Glomerular visceral epithelial cell (primary cell): Measurements from ENCODE around the gene ATF6.

Source experiments
- DNase-seq: peaks from one replicate; pipeline ENCODE4 v3.0.0-alpha.2; 2016; ENCODE audit errors: extremely low spot score

Gene ATF6

GRCh38 chr1:161887730-161888287 lies 121.7 kb downstream of the ATF6 start:
- no peak for DNase-seq

GRCh38 chr1:161890574-161890973 lies 124.5 kb downstream of the ATF6 start:
- DNase-seq, result no peak

GRCh38 chr1:161899091-161899490 lies 133.0 kb downstream of the ATF6 start:
- no peak for DNase-seq

GRCh38 chr1:161900160-161900559 lies 134.0 kb downstream of the ATF6 start:
- DNase-seq, result no peak

DNA sequence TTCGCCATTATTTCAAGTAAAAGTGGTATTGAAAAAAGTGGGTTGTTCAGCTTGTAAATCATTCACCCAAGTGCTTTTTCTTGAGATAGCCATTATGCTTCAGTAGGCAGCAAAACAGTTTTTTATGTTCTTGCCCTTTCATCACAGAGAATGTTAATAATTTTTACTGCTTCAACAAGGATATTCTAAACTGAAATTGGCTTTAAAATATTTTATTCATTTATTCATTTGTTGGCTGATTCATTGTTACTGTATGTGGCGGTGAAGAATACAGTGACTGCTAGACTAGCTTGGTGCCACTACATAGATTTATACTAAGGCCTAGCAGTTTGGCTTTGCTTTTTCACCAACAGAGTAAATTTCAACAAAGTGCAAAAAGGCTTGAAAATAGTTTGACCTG lies 136.1 kb downstream of the ATF6 start:
- peak; percentile 37 for DNase-seq

- no peak for DNase-seq
Measured at GRCh38 chr1:161905269-161905884, 139.3 kb downstream of the ATF6 start.

DNA sequence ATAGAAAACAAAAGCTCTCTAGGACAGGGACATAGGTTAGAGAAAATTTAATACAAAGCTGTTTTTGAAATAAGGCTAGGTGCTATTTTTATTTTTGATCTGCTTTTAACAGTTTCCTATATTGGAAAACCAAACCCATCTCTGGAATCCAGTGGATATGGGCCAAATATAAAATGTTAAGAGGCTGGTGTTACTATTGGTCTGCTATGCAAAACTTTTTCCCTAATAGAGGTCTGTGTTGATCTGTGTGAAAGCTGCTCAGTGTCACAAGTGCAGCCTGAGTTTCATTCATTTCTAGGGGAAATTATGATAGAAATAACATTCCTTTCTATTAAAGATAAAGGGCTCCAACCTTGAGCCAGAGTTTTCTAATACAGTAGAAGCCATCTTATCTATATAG lies 141.1 kb downstream of the ATF6 start:
- no peak for DNase-seq

- no peak for DNase-seq
Measured at GRCh38 chr1:161908264-161908663, 142.1 kb downstream of the ATF6 start.

DNA sequence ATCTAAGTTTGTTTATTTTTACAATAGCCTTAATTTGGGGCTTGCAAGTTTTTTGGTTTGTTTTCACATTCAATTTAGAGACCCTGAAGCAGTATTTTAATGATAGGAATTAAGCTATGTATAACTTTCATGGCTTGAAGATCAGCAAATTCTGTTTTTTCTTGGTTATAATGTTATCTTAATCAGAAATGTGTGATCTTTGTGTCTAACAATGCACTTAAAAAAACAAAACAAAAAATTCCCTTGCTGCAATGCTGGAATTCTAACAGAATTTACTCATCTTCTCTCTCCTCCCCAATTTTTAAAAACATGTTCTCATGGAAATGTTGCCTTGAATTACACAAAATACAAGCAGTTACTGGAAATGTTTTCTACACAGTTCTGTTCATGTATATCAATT lies 144.5 kb downstream of the ATF6 start:
- no peak for DNase-seq

DNA sequence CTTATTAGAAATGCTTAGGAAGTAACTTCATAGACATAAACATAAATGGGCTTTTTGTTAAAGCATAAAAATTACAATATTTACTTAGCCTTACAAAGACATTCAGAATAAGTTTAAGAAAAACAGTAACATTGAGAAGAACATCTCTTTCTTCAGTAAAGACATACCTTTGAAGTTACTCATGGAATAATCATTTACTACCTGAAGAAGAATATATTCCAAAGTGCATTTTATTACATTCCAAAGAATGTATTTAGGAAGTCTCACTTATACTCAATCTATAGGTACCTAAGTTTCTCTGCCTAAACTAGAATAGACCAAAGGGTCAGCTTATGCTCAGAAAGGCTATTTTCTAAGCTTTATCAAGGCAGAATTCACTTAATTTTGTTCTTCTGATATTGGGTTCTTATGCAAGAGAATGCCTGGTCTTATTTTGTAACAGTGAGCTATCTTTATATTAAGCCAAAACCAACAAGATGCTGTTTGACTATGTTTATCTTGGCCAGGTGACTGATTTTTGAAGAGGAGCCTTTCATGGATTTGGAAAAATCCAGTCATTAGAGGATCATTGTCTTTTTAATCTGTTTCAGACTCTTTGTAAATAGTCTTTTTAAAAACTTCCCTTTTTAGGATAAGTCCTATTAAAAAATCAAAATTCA lies 147.5 kb downstream of the ATF6 start:
- peak; percentile 16 for DNase-seq

- peak; percentile 14 for DNase-seq
Measured at GRCh38 chr1:161914595-161914994, 148.5 kb downstream of the ATF6 start.

DNA sequence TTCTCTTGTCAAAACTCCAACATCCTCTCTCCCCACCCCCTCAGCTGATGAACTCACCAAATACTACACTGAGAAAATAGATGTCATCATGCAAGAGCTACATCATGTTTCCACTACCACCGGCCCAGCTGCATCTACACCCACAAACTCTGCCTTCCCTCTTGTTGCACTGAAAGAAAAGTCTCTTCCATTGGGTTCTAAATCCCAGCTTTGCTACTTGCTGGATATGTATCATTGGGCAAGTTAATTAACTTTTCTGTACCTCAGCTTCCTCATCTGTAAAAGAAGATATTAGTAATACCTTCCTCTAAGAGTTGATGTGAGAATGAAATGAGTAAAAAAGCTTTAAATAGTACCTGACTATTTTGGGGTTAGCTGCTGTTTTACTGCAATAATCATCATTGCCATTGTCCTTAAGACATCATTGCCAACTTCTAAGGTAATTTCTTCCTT lies 149.0 kb downstream of the ATF6 start:
- DNase-seq, result peak; percentile 32

GRCh38 chr1:161915978-161916377 lies 149.9 kb downstream of the ATF6 start:
- DNase-seq, result no peak

GRCh38 chr1:161919229-161919628 lies 153.1 kb downstream of the ATF6 start:
- DNase-seq, result no peak

DNA sequence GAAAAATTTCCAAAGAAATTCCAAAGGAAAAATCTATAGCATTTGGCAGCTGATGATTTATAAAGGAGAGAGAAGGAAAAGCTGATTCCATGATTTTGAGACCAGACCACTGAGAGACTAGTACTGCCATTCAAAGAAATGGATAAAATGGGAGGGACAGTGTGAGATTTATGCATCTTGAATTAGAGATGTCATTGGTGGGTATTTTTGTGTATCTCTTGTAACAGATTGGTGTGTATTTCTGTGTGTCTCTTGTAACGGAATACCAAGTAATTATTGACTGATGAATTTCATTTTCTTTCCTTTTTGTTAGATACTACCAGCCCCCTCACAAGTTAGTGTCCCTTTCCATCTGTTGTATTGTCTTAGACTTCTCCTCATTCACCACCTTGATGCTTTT lies 155.4 kb downstream of the ATF6 start:
- DNase-seq, result no peak

DNA sequence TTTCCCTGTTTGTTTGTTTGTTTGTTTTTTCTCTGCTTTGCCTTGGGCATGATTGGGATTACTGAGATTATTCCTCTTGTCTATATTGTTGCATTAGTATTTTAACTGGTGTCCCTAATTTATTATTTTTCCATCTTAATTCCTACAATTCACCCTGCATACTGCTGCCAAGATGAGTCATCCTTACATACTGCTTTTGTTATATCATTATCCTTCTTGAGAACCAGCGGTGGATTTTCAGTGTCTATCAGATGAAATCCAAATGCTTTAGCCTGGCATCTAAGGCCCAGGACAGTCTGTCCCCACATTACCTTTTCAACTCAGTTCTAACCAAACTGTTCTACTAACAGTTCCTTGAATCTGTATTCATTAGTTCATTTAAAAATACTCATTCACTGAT lies 155.9 kb downstream of the ATF6 start:
- DNase-seq, result peak; percentile 12

GRCh38 chr1:161928056-161928455 lies 161.9 kb downstream of the ATF6 start:
- no peak for DNase-seq

GRCh38 chr1:161929137-161929536 lies 163.0 kb downstream of the ATF6 start:
- DNase-seq, result no peak

DNA sequence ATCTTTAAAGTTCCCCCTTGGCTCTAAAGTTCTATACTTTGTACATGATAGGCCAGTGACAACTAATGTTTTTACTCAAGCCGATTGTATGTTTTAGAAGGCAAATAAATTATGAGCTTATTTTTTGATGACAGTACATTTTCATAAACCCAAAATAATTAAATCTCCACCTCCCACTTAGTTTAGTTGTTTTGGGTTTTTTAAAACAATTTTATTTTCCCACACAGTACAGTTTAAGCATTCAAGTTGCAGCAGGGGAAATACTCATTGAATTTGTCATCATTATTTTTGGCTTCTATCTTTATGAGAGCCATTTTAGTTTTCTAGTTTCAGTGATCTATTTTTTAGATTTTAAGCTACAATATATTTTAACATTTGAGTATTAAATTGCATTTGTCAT lies 163.9 kb downstream of the ATF6 start:
- DNase-seq, result no peak

GRCh38 chr1:161932668-161933067 lies 166.5 kb downstream of the ATF6 start:
- no peak for DNase-seq

DNA sequence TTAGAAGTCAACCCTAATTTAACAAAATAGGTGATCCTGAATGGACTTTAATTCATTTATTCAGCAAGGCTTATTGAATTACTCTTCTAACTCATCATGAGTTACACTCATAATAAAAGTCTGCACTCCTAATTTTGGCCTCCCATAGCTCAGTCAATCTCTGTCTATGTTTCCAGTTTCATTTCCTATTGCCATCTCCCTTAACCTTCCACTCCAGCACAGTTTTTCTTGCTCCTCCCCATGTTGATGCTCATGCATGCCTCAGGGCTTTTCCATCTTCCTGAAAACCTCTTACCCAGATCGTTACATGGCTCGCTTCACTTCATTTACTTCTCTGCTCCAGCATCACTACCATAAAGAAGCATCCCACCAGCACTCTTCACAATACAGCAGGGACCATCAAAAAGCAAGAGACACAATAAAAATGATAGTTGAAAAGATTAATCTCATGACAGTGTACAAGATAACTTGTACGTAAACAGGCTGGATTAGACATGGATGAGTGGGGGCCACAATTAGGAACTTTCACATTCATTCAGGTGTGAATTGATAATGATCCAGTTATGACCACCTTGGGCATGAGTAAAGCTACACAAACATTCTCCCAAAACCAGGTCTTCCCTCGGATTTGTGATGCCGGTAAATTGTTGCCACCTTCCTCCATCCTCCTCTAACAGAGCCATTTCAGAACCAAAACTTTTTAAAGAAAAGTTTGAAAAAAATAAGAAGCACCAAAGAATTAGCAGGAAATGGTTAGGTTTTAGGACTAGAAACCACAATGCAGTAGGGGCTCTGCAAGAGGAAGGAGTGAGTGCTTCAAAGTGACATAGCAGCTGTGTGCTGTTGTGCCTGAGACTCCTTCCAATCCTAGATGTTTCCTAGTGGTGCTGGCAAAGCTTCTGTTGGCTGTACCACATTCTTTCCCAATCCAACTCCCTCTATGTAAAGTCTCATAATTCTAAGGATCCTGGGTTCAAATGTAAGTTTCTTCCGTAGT lies 167.8 kb downstream of the ATF6 start:
- no peak for DNase-seq

GRCh38 chr1:161935264-161935663 lies 169.1 kb downstream of the ATF6 start:
- DNase-seq, result no peak
